GM23338 (cell line): ENCODE data around the gene DNAJB8. TPM values are rescaled to one million over a fixed set of nuclear protein-coding genes. Genes with fewer than 3 reads are reported as not detected.

Source experiments
- ATAC-seq: fragments of 200-7000 bp; cut with Tn5 transposase; 3 replicates; pipeline ENCODE4 v1.9.1; 2020
- DNase-seq: peaks from one replicate; pipeline ENCODE4 v3.0.0-alpha.2; 2015; ENCODE audit warnings: low spot score
- H2AFZ ChIP-seq: fragments of 200-600 bp; sonication (generic); 2 replicates; pipeline ENCODE4 v1.8.0; 2016; ENCODE audit warnings: antibody characterized with exemption, mild to moderate bottlenecking, moderate library complexity
- H3F3A ChIP-seq: fragments of 200-600 bp; sonication (generic); replicated peaks from 2 replicates; pipeline ENCODE4 v1.8.0; 2017; ENCODE audit warnings: antibody characterized with exemption, mixed run types, low read depth
- H3K27ac ChIP-seq: fragments of 200-600 bp; sonication (generic); 2 replicates; pipeline ENCODE4 v1.6.1; 2016; ENCODE audit warnings: low read depth
- H3K27me3 ChIP-seq: fragments of 200-600 bp; sonication (generic); 2 replicates; pipeline ENCODE4 v1.8.0; 2016; ENCODE audit warnings: mild to moderate bottlenecking, mixed run types, moderate library complexity; ENCODE audit not compliant: insufficient read depth
- H3K36me3 ChIP-seq: fragments of 200-600 bp; sonication (generic); 2 replicates; pipeline ENCODE4 v1.8.0; 2016; ENCODE audit warnings: mild to moderate bottlenecking; ENCODE audit not compliant: insufficient read depth
- H3K4me1 ChIP-seq: fragments of 200-600 bp; sonication (generic); 2 replicates; pipeline ENCODE4 v1.8.0; 2016; ENCODE audit warnings: mild to moderate bottlenecking, moderate library complexity; ENCODE audit not compliant: insufficient read depth
- H3K4me2 ChIP-seq: fragments of 200-600 bp; sonication (generic); 2 replicates; pipeline ENCODE4 v1.7.1; 2017; ENCODE audit warnings: mixed run types
- H3K4me3 ChIP-seq: fragments of 200-600 bp; sonication (generic); 2 replicates; pipeline ENCODE4 v1.6.1; 2016; ENCODE audit warnings: mixed run types
- H3K79me2 ChIP-seq: fragments of 200-600 bp; sonication (generic); replicated peaks from 2 replicates; pipeline ENCODE4 v1.8.0; 2017; ENCODE audit warnings: mild to moderate bottlenecking; ENCODE audit not compliant: insufficient read depth
- H3K9me2 ChIP-seq: fragments of 200-600 bp; sonication (generic); 2 replicates; pipeline ENCODE4 v1.8.0; 2017; ENCODE audit not compliant: insufficient read depth
- H4K20me1 ChIP-seq: fragments of 200-600 bp; sonication (generic); replicated peaks from 2 replicates; pipeline ENCODE4 v1.8.0; 2017; ENCODE audit warnings: mild to moderate bottlenecking; ENCODE audit not compliant: insufficient read depth
- H3K27ac Mint-ChIP-seq: 2 replicates; pipeline ENCODE4 v1.8.0; 2020; ENCODE audit warnings: inconsistent platforms, mild to moderate bottlenecking, moderate library complexity, mixed read lengths
- H3K27me3 Mint-ChIP-seq: 3 replicates; pipeline ENCODE4 v1.8.0; 2022; ENCODE audit warnings: low read depth, mild to moderate bottlenecking, moderate library complexity, mixed read lengths, inconsistent platforms; ENCODE audit not compliant: insufficient read depth, poor library complexity
- H3K36me3 Mint-ChIP-seq: 3 replicates; pipeline ENCODE4 v1.8.0; 2021; ENCODE audit warnings: low read depth, mild to moderate bottlenecking, inconsistent platforms, moderate library complexity, mixed read lengths
- H3K4me1 Mint-ChIP-seq: 3 replicates; pipeline ENCODE4 v1.8.0; 2020; ENCODE audit warnings: mild to moderate bottlenecking, inconsistent platforms, mixed read lengths
- H3K4me3 Mint-ChIP-seq: 3 replicates; pipeline ENCODE4 v1.8.0; 2021; ENCODE audit warnings: moderate library complexity, mild to moderate bottlenecking, inconsistent platforms, mixed read lengths
- H3K9me3 Mint-ChIP-seq: 3 replicates; pipeline ENCODE4 v1.8.0; 2020; ENCODE audit warnings: moderate library complexity, mild to moderate bottlenecking, inconsistent platforms, mixed read lengths
- CREB1 ChIP-seq: fragments of 250-450 bp; sonication (Bioruptor Pico); IDR thresholded peaks from 2 replicates; pipeline ENCODE4 v1.5.0; 2020; ENCODE audit warnings: low read depth, mild to moderate bottlenecking, moderate library complexity
- CTCF ChIP-seq, 2 experiments: fragments of 200-600 bp in 1 of 2; sonication (generic) in 1 of 2; conservative IDR thresholded peaks; 2 replicates each; pipeline versions ENCODE4 v1.5.1 to v1.6.1; 2016 to 2017; ENCODE audit warnings: antibody characterized with exemption in 2 of 2, low read depth in 2 of 2, mild to moderate bottlenecking in 2 of 2, moderate library complexity in 1 of 2
- ETS1 ChIP-seq: IDR thresholded peaks from 2 replicates; pipeline ENCODE4 v1.6.1; 2016; ENCODE audit warnings: antibody characterized with exemption
- EZH2 ChIP-seq: fragments of 200-600 bp; sonication (generic); IDR thresholded peaks from one replicate; pipeline ENCODE4 v1.8.0; 2017; ENCODE audit warnings: antibody characterized with exemption, mild to moderate bottlenecking, low read depth; ENCODE audit not compliant: unreplicated experiment
- EZH2phosphoT487 ChIP-seq: fragments of 200-600 bp; sonication (generic); IDR thresholded peaks from one replicate; pipeline ENCODE4 v1.8.1; 2018; ENCODE audit warnings: antibody characterized with exemption; ENCODE audit not compliant: unreplicated experiment
- JUNB ChIP-seq: IDR thresholded peaks from one replicate; pipeline ENCODE4 v1.6.1; 2016; ENCODE audit warnings: antibody characterized with exemption; ENCODE audit not compliant: unreplicated experiment
- NANOG ChIP-seq: IDR thresholded peaks from 2 replicates; pipeline ENCODE4 v1.6.1; 2016; ENCODE audit warnings: antibody characterized with exemption, borderline replicate concordance
- POLR2AphosphoS5 ChIP-seq: IDR thresholded peaks from 2 replicates; pipeline ENCODE4 v1.6.1; 2016; ENCODE audit warnings: antibody characterized with exemption, low read depth
- REST ChIP-seq: IDR thresholded peaks from one replicate; pipeline ENCODE4 v1.6.1; 2018; ENCODE audit warnings: antibody characterized with exemption; ENCODE audit not compliant: unreplicated experiment
- STAT1 ChIP-seq: IDR thresholded peaks from one replicate; pipeline ENCODE4 v1.6.1; 2016; ENCODE audit warnings: antibody characterized with exemption; ENCODE audit not compliant: unreplicated experiment
- ZNF331 ChIP-seq: fragments of 250-450 bp; sonication (Bioruptor Pico); IDR thresholded peaks from 2 replicates; pipeline ENCODE4 v1.5.0; 2020; ENCODE audit warnings: low read depth, mild to moderate bottlenecking, moderate library complexity
- polyA plus RNA-seq: library from polyadenylated mRNA; unstranded; fragments of >200 nt; fragmentation: Nextera tagmentation; extraction: Ambion mirVana; gene quantifications from 2 replicates; pipeline ENCODE4 v1.2.1, GENCODE V29; 2016
- total RNA-seq: library from RNA; depleted of rRNA; stranded (reverse); fragments of >200 nt; shearing (Covaris generic); gene quantifications from 2 replicates; pipeline ENCODE4 v1.2.3, GENCODE V29; 2014

Gene DNAJB8
- total and polyA plus RNA-seq, 2 experiments from 2014 or later, result not detected

DNA sequence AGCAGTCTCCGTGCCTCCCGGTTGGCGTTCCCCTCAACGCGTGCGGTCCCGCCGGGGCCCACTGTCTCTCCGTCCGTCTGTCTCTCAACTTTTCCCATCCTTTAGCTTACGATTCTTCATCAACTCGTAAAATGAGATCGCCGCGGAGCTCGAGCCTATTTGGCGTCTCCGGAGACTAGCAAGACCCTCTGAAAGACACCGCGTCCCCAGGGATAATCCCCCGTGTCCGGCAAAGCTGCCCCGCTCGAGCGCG, 22.9 kb upstream of the DNAJB8 start:
- Mint-ChIP-seq H3K36me3 (no peaks in the 10 kb centered on the region), H3K27me3 (peaks cover 96% of the 10 kb centered on the region), H3K27ac (no peak overlapping the region), H3K4me3 (peak overlapping the region; percentile 67), H3K9me3 (no peaks in the 10 kb centered on the region; the same call in 2 of the 3 replicates), H3K4me1 (peaks cover 45% of the 10 kb centered on the region)
- no peak for ATAC-seq
- Histone ChIP-seq H3K4me1 (peaks cover 60% of the 10 kb centered on the region), H2AFZ (peak overlapping the region; percentile 94), H3K79me2 (no peaks in the 10 kb centered on the region), H3K27ac (no peak overlapping the region), H3K36me3 (no peaks in the 10 kb centered on the region), H3K4me3 (peak overlapping the region; percentile 72), H3K9me2 (no peaks in the 10 kb centered on the region), H4K20me1 (peaks cover 8% of the 10 kb centered on the region), H3K4me2 (peak overlapping the region; percentile 90), H3K27me3 (peaks cover 100% of the 10 kb centered on the region), H3F3A (0 out of 2 replicates have a peak, but pooled peaks cover 19% of the 10 kb centered on the region)
- DNase-seq, result no peak
- TF ChIP-seq STAT1, result no peak
- TF ChIP-seq EZH2phosphoT487, result peak; percentile 56
- TF ChIP-seq ZNF331 (CRISPR knock-in tag), result no peak
- peak; percentile 96 for TF ChIP-seq EZH2
- no peak for TF ChIP-seq REST
- no peak for TF ChIP-seq POLR2AphosphoS5
- TF ChIP-seq JUNB, result no peak
- no peak for TF ChIP-seq ETS1
- no peak for TF ChIP-seq CREB1 (CRISPR knock-in tag)
- TF ChIP-seq NANOG, result no peak
- TF ChIP-seq CTCF (conservative IDR thresholded peaks at IDR 0.05; ENCODE audit: low read depth in 2 of 2), result no peak
